HL-60/S4 treated with retinoic acid at 250 ng/mL for 4 days and 3 days (cell line): ENCODE measurements around the gene PTPRG.

Experiments
- in situ Hi-C: fragments of 300-500 bp; cut with MboI; formaldehyde crosslinking; loops from 2 replicates; pipeline ENCODE4 v1.7.0; 2022; ENCODE audit warnings: low sequenced_read_pairs

PTPRG gene

GRCh38 chr3:61877359-61878138, 316.2 kb downstream of the PTPRG start:
- in situ Hi-C loops = no loop called here

- in situ Hi-C loops = no loop called here
Measured at GRCh38 chr3:61882253-61882652, 320.9 kb downstream of the PTPRG start.

- in situ Hi-C loops = no loop called here
Measured at GRCh38 chr3:61884794-61885193, 323.4 kb downstream of the PTPRG start.

GRCh38 chr3:61885414-61885813, 324.0 kb downstream of the PTPRG start:
- in situ Hi-C loops = no loop called here

GRCh38 chr3:61887206-61887605, 325.8 kb downstream of the PTPRG start:
- in situ Hi-C loops = no loop called here

- in situ Hi-C loops = no loop called here
Measured at GRCh38 chr3:61889259-61889658, 327.9 kb downstream of the PTPRG start.

- in situ Hi-C loops = no loop called here
Measured at GRCh38 chr3:61890167-61890566, 328.8 kb downstream of the PTPRG start.

- in situ Hi-C loops = no loop called here
Measured at GRCh38 chr3:61890586-61890985, 329.2 kb downstream of the PTPRG start.

GRCh38 chr3:61892891-61893290, 331.5 kb downstream of the PTPRG start:
- in situ Hi-C loops = no loop called here

- in situ Hi-C loops = no loop called here
Measured at GRCh38 chr3:61893840-61894566, 332.6 kb downstream of the PTPRG start.

- in situ Hi-C loops = no loop called here
Measured at GRCh38 chr3:61894988-61895935, 333.9 kb downstream of the PTPRG start.

GRCh38 chr3:61896251-61896650, 334.9 kb downstream of the PTPRG start:
- in situ Hi-C loops = no loop called here

- in situ Hi-C loops = no loop called here
Measured at GRCh38 chr3:61897848-61898247, 336.5 kb downstream of the PTPRG start.

- in situ Hi-C loops = no loop called here
Measured at GRCh38 chr3:61899700-61900462, 338.5 kb downstream of the PTPRG start.

- in situ Hi-C loops = no loop called here
Measured at GRCh38 chr3:61901496-61901895, 340.1 kb downstream of the PTPRG start.

- in situ Hi-C loops = no loop called here
Measured at GRCh38 chr3:61901986-61902385, 340.6 kb downstream of the PTPRG start.

GRCh38 chr3:61903074-61903473, 341.7 kb downstream of the PTPRG start:
- in situ Hi-C loops = no loop called here

- in situ Hi-C loops = no loop called here
Measured at GRCh38 chr3:61903931-61904657, 342.7 kb downstream of the PTPRG start.

- in situ Hi-C loops = no loop called here
Measured at GRCh38 chr3:61907210-61907795, 345.9 kb downstream of the PTPRG start.
